GM18498 (cell line): ENCODE results near the gene IBTK.
"Not testable (repeated sequence)": the region's sequence is repeated elsewhere in the genome, so short reads cannot be mapped to it uniquely, and the experiment has no call there.

ENCODE experiments used
- ATAC-seq: cut with Tn5 transposase; IDR thresholded peaks from one replicate; pipeline ENCODE4 v1.9.1; 2021; ENCODE audit warnings: mild to moderate bottlenecking, moderate library complexity; ENCODE audit not compliant: unreplicated experiment

IBTK gene, protein sequence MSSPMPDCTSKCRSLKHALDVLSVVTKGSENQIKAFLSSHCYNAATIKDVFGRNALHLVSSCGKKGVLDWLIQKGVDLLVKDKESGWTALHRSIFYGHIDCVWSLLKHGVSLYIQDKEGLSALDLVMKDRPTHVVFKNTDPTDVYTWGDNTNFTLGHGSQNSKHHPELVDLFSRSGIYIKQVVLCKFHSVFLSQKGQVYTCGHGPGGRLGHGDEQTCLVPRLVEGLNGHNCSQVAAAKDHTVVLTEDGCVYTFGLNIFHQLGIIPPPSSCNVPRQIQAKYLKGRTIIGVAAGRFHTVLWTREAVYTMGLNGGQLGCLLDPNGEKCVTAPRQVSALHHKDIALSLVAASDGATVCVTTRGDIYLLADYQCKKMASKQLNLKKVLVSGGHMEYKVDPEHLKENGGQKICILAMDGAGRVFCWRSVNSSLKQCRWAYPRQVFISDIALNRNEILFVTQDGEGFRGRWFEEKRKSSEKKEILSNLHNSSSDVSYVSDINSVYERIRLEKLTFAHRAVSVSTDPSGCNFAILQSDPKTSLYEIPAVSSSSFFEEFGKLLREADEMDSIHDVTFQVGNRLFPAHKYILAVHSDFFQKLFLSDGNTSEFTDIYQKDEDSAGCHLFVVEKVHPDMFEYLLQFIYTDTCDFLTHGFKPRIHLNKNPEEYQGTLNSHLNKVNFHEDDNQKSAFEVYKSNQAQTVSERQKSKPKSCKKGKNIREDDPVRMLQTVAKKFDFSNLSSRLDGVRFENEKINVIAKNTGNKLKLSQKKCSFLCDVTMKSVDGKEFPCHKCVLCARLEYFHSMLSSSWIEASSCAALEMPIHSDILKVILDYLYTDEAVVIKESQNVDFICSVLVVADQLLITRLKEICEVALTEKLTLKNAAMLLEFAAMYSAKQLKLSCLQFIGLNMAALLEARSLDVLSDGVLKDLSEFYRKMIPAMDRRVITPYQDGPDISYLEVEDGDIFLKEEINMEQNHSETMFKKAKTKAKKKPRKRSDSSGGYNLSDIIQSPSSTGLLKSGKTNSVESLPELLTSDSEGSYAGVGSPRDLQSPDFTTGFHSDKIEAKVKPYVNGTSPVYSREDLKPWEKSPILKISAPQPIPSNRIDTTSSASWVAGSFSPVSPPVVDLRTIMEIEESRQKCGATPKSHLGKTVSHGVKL (N-terminal part only)

DNA sequence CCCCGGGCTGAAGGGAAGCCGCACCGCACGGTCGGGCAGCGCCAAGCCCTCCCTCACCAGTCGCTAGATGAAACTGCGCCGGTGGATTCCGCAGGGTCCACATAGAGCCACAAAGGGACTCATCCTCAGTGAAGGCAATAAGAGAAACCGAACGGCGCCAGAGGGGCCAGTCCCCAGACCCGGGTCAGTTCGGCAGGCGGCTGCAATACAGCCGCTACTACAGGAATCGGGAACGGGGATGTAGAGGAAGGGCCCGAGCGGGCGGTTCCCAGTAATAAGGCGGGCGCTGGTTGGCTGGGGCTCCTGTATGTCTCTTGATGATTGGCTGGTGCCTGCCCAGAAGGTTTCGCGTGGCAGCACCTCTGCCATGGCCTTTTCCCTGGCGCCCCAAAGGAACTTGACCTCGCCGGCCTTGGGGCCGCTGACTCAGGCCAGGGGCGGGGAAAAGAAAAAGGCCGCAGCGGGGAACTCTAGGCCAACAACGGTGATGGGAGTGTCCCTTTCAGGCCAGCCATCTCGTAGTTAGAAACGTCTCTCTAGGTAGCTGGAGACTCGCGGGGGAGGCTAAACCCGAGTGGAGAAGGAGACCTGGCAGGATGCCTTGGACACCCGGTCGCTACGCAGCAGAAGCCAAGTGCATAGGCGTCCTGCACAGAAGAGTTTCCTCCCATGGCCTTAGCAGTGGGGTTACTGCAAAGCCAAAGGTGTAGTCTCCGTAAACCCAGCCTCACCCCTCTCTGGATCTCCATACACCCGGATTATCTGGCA lies at the start of gene IBTK:
Gene IBTK (minus strand): TSS at position 240 of the 768 bp plus-strand sequence. CDS start 7,258 bp downstream, outside the sequence.
- peak; percentile 85 for ATAC-seq

DNA sequence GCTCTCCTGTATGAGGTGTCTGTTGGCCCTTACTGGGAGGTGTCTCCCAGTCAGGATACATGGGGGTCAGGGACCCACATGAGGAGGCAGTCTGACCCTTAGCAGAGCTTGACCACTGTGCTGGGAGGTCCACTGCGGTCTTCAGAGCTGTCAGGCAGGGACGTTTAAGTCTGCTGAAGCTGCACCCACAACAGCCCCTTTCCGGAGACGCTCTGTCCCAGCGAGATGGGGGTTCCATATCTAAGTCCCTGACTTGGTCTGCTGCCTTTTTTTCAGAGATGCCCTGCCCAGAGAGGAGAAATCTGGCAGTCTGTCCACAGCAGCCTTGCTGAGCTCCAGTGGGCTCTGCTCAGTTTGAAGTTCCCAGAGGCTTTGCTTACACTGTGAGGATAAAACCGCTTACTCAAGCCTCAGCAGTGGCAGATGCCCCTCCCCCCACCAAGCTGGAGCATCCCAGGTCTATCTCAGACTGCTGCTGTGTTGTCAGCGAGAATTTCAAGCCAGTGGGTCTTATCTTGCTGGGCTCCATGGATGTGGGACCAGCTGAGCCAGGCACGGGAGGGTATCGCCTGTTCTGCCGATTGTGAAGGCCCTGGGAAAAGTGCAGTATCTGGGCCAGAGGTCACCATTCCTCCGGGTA lies 36.3 kb upstream of the IBTK start:
- no peak for ATAC-seq

DNA sequence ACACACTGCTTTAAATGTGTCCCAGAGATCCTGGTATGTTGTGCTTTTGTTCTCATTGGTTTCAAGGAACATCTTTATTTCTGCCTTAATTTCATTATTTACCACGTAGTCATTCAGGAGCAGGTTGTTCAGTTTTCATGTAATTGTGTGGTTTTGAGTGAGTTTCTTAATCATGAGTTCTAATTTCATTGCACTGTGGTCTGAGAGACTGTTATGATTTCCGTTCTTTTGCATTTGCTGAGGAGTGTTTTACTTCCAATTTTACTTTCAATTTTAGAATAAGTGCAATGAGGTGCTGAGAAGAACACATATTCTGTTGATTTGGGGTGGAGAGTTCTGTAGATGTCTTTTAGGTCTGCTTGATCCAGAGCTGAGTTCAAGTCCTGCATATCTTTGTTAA lies 34.0 kb upstream of the IBTK start:
- not testable (repeated sequence) for ATAC-seq

DNA sequence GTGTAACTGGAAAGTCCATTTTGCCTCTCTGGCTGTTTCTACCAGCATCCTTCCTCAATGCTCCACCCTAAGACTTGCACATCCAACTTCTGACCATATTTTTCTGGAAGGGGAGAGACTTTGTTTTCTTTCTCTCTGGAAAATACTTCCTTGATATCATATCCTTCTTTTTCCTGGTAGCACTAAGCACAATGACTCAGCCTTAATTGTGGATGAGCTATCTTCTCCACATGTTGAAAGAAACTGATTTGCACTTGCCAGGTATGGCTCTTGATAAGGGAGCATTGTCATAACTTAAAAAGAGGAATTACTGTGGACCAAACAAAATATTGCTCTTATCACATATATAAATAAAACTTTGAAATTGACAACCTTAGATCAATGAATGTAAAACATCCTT lies 30.1 kb upstream of the IBTK start:
- ATAC-seq: no peak

DNA sequence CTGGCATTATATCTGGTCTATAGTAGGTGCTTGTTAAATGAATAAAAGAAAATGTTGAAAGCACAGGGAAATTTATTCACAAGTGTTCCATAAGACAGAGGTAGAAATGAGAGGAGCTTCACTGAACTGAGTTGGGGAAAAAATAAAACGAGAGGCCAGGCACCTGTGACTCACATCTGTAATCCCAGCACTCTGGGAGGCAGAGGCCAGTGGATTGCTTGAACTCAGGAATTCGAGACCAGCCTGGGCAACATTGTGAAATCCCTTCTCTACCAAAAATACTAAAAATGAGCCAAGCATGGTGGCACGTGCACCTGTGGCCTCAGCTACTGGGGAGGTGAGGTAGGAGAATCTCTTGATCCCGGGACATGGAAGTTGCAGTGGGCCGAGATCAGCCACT lies 28.1 kb upstream of the IBTK start:
- no peak for ATAC-seq

DNA sequence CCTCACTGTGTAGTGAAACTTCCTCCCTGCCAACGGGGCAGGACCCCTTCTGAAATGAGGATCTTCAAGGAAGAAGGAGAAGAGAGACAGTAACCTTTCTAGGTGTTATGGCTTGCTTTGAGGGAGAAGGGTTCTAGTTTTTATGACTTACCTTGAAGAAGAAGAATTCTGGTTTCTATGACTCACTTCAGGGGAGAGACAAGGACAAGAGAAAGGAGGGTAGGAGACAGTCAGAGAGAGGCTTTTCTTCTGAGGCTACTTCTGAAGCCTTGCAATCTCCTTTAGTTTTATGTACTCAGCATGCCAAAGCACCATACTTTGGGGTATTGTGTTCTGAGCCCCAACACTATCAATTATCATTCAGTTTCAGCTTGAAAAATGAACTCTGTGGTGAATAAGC lies 25.8 kb upstream of the IBTK start:
- ATAC-seq: no peak

DNA sequence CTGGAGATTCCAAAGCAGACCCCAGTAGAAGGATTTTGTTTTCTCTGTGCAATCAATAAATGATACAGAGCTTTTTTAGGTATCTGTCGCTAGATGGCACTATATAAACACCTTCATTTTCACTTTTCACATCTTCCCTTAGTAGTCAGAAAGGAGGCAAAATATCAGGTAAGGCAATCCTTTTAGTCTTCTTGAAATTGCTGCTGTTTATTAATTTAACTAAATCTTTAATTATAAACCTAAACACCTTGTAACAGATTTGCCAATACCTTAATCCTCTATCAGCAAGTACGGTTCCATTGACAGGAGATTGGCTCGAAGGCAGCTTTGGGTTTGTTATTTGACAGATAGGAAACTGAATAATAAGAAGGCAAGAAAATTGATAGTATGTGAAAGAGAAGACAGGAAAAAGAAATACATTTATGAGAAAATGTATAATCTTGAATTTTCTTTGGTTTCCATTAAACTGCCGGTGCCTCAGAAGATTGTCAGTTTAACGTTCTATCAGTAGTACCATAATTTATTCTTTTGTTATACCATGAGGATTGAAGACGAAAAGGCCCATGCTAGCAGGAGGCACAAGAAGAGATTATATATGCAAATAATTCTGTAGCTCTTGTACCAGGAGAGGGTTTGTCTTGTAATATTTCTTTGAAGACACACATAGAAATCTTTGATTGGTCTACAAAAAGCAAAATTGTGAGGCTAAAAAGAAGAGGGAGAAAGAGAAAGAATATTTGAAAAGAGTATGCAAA lies 23.5 kb upstream of the IBTK start:
- peak; percentile 67 for ATAC-seq

DNA sequence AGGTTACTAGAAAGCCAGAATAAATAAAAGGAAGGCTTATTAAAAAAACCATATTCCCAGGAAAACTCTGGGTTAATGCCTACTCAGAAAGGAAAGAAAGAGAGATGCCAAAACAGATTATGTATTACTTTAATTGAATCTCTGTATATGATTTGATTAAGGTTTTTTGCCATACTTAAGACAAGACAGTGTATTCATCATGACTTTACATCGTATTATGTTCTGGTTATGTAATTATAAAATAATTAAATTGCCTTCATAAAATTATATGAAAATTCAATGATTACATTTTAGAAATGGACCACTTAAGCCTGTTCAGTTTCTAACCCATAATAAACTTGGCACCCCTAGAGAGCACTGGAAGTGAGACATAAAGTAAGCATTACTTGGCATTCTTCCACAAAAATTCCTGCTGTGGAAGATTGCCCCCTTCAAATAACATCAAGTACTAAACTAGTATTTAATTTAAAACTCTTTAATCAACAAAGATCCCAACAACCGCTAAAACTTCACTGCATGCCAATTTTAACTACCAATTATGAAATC lies 20.8 kb upstream of the IBTK start:
- ATAC-seq: no peak

DNA sequence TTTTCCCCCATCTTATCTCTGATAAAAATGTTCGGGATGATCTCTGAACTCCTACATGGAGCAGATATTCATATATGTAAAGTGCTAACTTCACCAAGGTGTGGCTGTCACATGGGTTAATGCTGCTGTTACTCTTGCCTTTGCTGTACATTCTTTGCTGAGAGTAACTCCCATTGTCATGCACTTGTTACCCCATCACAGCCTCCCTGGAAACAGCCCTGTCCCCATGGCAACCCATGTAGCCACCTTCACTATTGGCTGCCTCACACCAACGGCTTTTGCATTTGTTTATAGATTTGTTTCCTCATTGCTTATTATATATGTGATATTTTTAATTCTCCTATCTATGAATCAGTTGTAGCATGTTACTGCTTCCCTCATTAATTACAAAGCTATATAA lies 17.3 kb upstream of the IBTK start:
- ATAC-seq: no peak

DNA sequence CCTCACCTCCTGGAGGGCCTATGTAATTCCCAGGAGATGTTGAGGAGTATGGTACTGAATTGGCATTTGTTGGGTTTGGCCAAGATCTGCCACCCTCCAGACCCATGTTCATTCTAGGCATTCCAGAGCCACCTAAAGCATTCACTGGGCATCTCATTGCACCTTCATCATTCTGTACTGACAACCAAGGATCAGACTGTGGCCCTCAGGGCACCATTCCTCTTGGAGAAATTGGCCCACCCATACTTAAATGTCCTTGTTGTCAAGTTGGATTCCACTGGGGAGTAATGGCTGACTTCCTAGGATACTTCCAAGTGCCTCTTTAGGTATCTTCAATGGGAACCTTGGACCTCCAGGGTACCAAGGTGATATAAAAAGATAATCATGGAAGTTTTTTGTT lies 16.8 kb upstream of the IBTK start:
- ATAC-seq: no peak

DNA sequence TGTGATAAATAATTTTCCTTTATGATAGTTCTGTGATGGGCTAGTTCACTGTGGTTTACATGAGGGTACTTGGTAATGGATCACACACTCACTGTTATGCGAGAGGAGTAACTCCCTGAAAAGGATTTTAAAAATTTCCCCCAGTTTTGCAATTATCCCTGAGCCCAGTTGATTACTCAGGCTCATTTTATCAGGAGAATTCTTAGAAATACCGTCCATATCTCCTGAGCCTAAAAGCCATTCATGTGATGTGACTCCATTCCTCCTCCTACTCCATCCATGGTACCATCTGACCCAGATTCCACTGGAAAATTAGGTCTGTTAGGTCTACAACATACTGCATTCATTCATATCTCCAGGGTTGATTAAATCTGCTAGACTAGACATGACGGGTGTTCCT lies 16.4 kb upstream of the IBTK start:
- ATAC-seq: no peak

DNA sequence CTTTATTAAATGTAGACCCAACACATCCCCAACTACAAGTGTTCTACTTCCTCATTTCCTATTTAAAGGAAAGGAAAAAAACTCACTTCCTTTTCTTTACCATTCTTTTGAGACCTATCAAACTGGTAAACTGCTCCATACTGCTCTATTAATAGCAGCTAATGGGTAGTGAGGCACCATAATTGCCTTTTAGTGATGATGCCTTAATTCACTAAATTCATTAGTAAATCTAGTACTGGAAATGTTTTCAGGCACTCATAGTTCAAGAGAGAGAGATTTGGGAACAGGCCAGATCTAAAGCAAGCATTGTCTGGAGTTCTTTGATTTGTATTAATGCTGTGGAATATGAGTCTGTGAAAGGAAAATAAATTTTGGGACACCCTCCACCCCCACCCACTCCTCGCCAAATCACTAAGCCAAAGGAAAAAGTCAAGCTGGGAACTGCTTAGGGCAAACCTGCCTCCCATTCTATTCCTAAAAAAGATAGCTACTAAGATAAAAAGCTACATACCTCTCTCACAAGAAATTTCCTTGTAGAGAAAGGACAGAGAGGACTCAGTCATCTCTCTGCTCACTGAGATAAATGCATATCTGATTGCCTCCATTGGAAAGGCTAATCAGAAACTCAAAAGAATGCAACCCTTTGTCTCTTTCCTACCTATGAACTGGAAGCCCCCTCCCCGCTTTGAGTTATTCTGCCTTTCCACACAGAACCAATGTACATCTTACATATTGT lies 13.6 kb upstream of the IBTK start:
- ATAC-seq: no peak

DNA sequence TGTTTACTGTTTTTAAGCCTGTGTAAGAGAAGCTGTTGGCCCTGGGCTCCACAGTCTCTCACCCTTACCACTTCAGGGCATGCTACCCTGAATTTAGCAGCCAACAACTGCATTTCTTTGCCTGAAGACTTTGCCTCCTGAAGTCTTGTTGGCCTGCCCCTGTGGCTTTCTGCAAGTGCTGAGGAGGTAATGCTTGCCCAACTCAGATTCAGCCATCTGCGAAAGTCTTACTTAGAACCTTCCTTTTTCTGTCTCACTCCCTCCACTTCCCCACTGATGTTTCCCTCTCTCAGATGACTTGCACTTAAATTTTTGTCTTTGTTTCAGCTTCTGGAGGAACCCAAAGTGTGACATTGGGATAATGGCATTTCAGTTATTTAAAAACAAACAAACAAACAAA lies 11.8 kb upstream of the IBTK start:
- ATAC-seq: no peak

DNA sequence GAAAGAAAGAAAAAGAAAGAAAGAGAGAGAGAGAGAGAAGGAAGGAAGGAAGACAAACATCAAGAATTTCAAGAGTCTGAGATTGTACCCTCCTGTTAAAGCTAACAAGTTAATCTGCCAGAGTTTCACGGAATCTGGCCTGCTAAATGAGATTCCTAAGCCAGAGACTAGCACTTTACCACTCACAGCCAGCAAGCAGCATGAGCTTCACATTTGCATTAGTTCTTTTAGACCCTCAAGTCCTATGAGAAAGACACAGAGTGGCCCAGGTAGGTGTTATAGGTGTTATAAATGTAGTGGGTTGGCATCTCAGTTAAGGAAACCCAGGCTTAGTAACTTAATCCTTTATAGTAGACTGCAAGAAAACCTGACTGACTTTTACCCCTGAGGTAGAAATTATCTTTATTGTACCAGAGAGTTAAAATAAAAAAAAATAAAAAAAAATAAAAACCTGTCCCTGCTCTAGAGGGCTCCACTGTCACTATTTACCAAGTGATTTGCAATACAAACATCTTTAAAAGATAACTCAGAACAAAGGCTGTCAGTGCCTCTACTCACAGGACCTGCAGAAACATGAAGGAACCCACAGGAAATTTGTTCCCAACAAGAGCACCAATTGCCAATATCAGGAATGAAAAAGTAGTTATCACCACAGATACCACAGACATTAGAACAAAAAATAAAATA lies 9.7 kb upstream of the IBTK start:
- ATAC-seq: no peak

DNA sequence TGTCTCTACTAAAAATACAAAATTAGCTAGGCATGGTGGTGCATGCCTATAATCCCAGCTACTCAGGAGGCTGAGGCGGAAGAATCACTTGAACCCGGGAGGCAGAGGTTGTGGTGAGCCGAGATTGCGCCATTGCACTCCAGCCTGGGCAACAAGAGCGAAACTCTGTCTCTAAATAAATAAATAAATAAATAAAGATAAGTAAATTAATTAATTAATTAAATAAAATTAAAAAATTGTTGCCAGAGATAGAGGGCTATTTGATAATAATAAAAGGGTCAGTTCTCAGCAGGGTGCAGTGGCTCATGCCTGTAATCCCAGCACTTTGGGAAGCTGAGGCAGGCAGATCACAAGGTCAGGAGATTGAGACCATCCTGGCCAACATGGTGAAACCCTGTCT lies 7.2 kb upstream of the IBTK start:
- ATAC-seq: not testable (repeated sequence)

DNA sequence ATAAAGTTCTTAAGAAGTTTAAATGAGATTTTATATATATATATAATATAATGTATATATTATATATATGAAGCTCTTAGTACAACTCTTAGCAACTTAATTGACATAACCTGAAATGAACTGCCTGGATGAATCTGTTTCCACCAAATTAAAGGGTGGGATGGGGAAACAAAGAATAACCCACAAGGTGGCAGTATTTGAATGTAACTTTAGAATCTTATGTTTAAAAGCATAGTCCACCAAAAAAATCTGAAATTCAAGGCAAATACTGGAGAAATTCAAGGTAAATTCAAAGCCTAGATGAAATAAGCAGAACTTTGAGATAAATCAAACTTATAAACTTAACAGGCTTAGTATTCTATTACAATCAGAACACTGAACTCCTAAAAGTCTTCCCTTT lies 4.4 kb upstream of the IBTK start:
- no peak for ATAC-seq

DNA sequence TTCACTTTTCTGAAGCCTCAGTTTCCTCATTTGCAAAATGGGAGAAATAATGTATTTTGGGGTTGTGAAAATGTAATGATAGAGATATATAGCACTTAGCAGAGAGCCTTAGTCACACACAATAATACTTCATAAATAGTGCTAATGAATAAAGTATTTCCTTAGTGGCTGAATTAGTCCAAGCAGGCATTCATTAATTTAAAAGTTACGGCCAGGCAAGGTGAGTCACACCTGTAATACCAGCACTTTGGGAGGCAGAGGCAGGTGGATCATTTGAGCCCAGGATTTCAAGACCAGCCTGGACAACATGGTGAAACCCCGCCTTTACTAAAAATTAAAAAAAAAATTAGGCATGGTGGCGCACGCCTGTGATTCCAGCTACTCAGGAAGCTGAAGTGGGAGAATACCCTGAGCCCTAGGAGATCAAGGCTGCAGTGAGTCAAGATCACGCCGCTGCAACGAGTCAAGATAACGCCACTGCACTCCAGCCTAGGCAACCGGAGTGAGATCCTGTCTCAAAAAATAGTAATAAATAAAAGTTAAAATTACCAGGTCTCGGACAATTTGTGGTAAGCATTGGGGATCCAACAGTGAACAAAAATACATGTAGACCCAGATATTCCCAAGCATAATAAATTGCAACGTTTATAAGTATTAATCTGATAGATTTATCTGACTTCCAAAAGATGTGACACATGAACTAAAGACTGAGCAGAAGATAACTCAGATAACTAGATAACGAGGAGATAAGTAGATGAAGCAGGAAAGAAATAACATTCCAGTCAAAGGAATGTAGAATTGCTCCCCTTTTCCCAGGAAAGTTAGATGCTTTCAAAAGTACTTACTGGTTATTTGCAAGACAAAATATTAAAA lies 2.1 kb upstream of the IBTK start:
- ATAC-seq: no peak
